Stimulated activated CD4-positive, alpha-beta T cell treated with anti-CD3 and anti-CD28 coated beads, Interleukin-4, amount 100 ng/mL, for 24 hours (primary cell): ENCODE data around the gene SRC.
A peak's percentile ranks its signal among the peaks of the same experiment; 100 is the strongest.

Source experiments
- DNase-seq: peaks from one replicate; pipeline ENCODE4 v3.0.0-alpha.2; 2020

Gene SRC

DNA sequence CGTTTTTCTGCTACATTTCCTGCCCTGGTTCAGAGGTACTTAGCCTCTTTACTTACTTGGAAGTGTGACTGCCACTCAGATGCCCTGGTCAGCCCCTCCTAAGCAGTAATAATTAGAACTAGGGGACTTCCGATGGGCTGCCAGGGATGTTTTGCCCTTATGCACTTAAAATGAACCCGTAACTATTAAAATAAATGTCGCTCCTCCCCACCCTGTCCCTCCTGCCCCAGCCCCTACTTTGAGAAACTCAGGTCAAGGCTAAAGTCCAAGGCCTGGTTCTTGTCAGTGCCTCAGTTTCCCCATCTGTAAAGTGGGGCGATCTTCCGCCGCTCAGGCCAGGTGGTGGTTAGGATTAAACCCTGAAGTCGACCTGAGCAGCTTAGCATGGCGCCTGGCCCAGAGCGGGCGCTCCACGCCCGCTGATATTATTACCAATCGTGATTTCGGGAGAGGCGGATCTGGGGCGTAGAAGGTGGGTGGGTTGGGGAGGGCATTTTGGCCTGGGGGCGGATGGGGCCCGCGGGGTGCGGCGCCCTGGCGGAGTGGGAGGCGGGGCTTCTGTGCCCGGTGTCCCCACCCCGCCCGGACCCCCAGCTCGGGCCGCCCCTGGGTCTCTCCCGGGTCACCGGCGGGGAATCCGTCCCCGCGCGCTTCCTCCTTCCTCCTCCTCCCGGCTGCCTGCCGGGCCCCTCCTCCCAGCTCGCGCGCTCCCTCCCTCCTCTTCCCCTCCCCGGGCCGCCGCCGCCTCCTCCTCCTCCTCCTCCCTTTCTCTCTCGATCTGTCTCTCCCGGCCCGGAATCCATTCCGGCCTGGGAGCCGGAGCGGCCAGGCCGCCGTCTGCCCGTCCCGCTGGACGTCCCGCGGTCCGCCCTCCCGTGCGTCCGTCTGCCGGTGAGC is at the start of gene SRC:
SRC (plus strand) TSS at position 802 of the 897 bp plus-strand sequence. CDS start 38,014 bp downstream, outside the sequence.
- peak; percentile 42 for DNase-seq

DNA sequence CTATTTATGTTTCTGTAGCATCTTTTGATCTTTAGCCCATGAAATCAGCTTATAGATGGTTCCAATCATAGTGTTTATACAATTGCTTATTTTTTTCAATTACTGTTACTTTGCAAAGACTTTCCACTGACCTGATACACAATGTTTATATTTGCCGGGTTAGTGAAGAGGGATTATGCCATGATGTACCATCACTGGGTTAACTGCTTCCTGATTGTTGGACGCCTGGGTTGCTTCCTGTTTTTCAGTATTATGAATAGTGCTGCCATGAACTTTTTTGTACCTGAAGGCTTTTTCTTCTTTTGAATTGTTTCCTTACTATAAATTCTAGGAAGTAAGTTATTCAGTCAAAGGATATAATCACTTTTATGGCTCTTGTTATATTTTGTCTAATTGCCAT is 49.6 kb upstream of the SRC start:
- DNase-seq: no peak

DNA sequence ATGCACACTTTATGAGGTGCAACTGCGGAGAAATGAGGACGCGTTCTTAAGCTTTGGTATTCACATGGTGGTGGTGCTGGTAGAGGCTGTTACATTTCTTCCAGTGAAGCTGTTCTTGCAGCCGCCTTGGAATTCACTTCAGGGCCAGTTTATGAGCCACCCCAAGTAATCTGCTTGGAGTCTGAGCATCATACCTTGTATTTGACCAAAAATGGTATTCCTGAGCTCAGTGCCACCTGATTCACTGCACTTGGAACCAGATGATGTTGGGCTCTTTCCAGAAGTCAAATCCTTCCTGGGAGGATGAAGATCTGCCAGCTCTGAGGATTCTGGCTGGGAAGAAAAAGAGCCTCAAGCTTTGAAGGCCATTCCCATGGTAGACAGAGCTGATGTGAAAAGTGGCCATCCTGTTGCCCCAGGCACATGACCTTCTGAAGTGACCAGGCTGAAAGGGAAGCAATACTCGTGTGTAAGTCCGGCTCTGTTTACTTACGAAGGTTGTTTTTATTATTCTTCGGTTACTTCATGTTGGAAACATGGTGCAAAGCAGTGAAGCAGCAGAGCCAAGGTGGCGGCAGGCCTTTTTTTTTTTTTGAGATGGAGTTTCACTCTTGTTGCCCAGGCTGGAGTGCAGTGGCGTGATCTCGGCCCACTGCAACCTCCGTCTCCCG is 48.7 kb upstream of the SRC start:
- no peak for DNase-seq

DNA sequence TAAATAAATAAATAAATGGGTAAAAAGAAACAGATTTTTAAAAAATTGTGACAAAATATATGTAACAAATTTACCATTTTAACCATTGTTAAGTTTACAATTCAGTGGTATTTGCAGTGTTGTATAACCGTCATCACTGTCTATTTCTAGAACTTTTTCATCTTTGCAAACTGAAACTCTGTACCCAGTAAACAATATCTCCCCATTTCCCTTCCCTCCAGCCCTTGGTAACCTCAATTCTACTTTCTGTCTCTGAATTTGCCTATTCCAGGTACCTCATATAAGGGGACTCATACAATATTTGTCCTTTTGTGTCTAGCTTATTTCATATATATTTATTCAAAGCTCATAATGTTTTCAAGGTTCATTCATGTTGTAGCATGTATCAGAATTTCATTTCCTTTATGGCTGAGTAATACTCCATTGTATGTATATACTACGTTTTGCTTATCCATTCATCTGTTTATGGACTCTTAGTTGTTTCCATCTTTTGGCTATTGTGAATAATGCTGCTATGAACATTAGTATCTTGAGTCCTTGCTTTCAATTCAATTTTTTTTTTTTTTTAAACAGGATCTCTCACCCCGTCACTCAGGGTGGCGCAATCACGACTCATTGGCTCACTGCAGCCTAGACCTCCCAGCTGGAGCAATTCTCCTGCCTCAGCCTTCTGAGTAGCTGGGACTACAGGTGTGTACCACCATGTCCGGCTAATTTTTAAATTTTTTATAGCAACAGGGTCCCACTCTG is 47.6 kb upstream of the SRC start:
- no peak for DNase-seq

- DNase-seq: no peak
Measured at GRCh38 chr20:37299718-37300528, 46.0 kb upstream of the SRC start.

GRCh38 chr20:37301120-37301519 is 44.8 kb upstream of the SRC start:
- DNase-seq: no peak

GRCh38 chr20:37301558-37301957 is 44.4 kb upstream of the SRC start:
- DNase-seq: no peak

GRCh38 chr20:37302981-37303380 is 43.0 kb upstream of the SRC start:
- DNase-seq: no peak

DNA sequence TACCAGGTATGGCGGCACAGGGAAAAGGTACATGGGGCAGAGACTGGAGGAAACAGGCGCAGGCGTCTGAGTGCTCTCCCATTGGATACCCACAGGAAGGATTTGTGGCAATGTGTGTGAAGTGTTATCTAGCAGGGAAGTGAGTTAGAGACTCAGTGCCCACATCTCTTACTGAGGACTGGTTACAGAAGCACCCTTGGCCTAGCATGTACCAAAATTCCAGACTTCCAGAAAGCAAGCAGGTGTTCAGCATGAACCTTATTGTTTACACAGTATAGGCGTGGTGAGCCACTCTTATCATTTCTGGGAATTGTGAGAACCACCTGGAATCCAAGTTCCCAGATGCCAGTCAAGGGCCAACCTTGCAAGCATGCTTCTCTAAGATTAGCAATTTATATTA is 42.3 kb upstream of the SRC start:
- DNase-seq: no peak

DNA sequence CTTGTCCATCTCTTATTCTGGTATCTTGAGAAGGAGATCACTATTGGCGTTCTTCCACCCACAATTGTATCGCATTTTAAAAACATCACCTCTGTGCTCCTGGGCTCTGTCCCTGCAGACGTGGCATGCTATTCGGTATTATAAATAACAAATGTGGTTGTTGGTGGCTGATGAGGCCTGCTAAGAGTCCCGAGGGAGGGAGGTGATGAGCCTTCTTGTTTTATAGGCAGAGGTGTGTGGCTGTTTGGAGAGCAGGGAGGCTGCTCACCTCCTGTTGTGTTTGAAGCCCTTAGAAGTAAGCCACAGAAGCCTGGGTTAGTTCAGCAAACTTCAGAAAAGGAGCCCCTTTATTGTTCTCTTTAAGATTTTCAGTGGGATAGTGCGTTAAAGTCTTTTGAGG is 40.9 kb upstream of the SRC start:
- DNase-seq: no peak

- no peak for DNase-seq
Measured at GRCh38 chr20:37305839-37306238, 40.1 kb upstream of the SRC start.

GRCh38 chr20:37308086-37309050 is 37.6 kb upstream of the SRC start:
- DNase-seq: peak; percentile 16

- DNase-seq: no peak
Measured at GRCh38 chr20:37309290-37309689, 36.6 kb upstream of the SRC start.

DNA sequence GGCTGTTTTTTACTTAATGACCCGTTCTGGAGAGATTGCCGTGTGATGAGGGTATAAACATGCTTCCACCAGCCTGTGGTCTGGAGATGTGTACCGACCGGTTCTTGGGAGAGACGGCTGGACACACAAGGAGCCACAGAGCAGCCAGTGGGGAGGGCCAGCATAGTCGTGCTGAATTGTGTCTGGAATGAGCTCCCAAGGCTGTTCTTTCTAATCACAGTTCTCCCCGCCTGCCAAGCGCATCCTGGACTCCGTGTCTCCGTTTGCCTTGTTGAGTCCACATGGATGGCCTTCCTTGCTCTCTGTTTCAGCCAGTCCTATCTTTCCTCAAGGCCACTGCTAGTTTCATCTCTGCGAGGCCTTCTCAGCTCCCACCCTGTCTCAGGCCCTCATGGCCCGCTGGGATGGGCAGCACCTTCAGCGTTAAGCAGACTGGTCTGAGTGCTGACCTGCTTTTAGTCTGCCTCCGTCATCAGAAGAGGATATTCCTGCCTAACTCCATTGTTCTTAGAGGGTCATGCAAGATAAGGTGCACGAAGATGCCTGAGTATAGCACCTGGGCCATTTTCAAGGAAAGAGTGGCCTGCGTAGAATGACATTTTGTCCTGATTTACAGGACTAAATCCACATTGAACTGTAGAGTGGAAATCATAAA is 35.9 kb upstream of the SRC start:
- no peak for DNase-seq

DNA sequence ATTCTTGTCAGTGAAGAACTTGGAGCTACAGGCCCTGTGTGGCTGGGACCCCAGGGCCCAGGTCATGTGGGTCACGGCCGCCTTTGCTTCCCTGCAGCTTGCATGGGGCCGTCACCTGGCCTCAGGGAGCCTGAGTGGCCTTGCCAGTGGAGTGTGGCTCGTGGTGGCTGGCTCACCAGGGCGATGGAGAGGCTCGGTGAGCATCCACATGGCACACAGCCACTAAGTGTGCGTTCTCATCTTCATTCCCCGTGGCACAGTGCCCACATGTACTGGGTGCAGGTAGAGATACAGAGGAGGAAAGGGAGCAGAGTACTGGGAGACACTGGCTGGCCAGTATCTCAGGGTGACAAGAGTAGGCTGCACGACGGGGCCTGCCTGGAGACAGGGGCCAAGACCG is 35.0 kb upstream of the SRC start:
- DNase-seq: no peak

GRCh38 chr20:37311710-37312355 is 34.1 kb upstream of the SRC start:
- DNase-seq: no peak

- no peak for DNase-seq
Measured at GRCh38 chr20:37313546-37314091, 32.3 kb upstream of the SRC start.

GRCh38 chr20:37314099-37314498 is 31.8 kb upstream of the SRC start:
- no peak for DNase-seq

DNA sequence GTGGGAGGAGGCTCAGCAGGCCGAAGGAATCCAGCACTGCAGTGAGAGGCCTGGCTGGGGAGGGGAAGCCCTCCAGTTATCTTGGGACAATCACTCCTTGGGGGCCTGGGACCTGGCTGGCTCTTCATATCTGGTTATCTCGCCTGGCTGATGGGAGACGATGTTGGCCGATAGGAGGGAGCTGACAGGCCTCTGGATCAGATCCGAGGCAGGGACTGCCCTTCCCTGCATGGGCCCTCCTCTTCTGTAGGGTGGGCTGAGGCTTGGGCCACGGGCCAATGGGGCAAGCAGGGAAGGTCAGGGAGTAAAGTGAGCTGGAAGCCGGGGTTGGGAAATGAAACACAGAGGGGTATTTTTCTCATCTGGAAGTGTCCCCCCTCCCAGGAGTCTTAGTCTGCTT is 31.3 kb upstream of the SRC start:
- no peak for DNase-seq

DNA sequence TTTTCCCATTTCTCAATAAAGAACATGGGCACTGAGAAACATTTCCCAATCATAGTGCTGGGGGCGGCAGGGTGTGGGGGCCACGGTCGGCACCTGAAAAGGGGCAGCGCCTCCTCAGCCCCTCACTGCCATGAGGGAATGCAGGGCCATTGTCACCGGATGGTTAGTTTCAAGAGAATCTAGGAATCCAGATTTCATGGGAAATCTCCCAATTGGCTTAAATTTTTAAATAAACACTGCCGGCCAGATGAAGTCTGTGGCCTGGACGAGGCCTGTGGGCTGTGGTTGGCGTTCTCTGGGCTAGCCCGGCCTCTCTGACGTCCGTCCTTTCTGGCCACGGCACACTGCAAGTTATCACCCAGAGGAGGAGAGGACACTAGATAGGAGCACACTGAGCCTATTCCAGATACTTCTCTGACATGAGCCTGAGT is 30.9 kb upstream of the SRC start:
- DNase-seq: no peak
